ENCODE data around the gene TOR4A.

TOR4A gene

GRCh38 chr9:137269231-137269772 is 8.2 kb upstream of the TOR4A start:
- peak; percentile 84 for FAIRE-seq
- DNase-seq (ENCODE audit: extremely low spot score, insufficient read length, low read depth): no peak

- FAIRE-seq (no peak), DNase-seq (ENCODE audit: extremely low spot score, insufficient read length, low read depth) (no peak)
Observed at GRCh38 chr9:137270929-137271695, 6.4 kb upstream of the TOR4A start.

GRCh38 chr9:137271696-137272076 is 5.8 kb upstream of the TOR4A start:
- no peak for DNase-seq (ENCODE audit: extremely low spot score, insufficient read length, low read depth)
- FAIRE-seq: no peak

- no peak for DNase-seq (ENCODE audit: extremely low spot score, insufficient read length, low read depth)
- FAIRE-seq: no peak
Observed at GRCh38 chr9:137272241-137273094, 5.1 kb upstream of the TOR4A start.

GRCh38 chr9:137273095-137273490 is 4.4 kb upstream of the TOR4A start:
- FAIRE-seq: no peak

GRCh38 chr9:137273611-137274320 is 3.8 kb upstream of the TOR4A start:
- DNase-seq (ENCODE audit: extremely low spot score, insufficient read length, low read depth) (no peak), FAIRE-seq (no peak)

More at GRCh38 chr9:137273095-137273490, 4.4 kb upstream of the TOR4A start:
- no peak for DNase-seq (ENCODE audit: extremely low spot score, insufficient read length, low read depth)

- DNase-seq (ENCODE audit: extremely low spot score, insufficient read length, low read depth): no peak
- FAIRE-seq: no peak
Observed at GRCh38 chr9:137275203-137275587, 2.3 kb upstream of the TOR4A start.

DNA sequence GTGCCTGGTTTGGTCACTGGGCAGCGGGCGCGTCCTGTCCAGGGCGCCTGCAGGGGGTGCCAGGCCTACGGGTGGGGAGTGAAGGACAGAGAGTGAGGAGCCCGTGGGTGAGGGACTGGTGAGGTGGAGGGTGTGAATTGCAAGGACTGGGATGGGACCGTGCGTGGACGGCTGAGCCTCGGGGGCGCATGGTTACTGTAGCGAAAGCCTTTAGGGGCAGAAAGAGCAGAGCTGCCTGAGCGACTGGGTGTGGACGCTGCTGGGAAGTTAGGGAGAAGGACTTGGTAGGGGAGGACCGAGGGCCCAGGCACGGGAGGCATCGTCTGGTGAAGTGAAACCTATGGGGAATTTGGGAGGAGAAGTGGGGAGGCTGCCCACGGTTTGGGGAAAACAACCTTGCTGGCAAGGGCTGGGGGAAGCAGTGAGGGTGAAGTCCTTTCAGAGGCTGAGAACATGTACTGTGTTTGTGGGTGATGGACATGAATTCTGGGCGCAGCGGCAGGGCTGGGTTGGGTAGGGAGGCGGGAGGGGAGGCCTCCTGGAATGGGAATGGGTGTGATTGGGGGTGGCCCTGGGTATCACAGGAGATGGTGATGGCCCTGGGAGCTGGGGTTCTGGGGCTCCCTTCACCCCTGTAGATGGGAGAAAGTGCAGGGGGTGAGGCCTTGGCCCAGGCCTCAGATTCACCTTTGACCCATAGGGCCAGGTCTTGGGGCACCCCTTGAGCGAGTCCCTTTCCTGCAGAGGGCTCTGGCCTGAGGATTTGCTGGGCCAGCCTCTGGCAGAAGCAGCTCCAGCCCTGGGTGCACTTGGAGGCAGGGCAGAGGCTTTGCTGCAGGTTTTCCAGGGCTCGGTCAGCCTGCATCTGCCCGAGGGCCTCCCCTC is 1.7 kb upstream of the TOR4A start:
- FAIRE-seq: no peak

GRCh38 chr9:137276473-137277328 is 825 bp upstream of the TOR4A start:
- no peak for FAIRE-seq
- DNase-seq (ENCODE audit: extremely low spot score, insufficient read length, low read depth): no peak

More for the DNA sequence above, 1.7 kb upstream of the TOR4A start:
- DNase-seq (ENCODE audit: extremely low spot score, insufficient read length, low read depth): no peak

GRCh38 chr9:137278061-137278701 is 655 bp downstream of the TOR4A start:
- peak; percentile 31 for FAIRE-seq
- DNase-seq (ENCODE audit: extremely low spot score, insufficient read length, low read depth): no peak

- DNase-seq (ENCODE audit: extremely low spot score, insufficient read length, low read depth) (no peak), FAIRE-seq (no peak)
Observed at GRCh38 chr9:137278721-137279711, 1.5 kb downstream of the TOR4A start.

DNA sequence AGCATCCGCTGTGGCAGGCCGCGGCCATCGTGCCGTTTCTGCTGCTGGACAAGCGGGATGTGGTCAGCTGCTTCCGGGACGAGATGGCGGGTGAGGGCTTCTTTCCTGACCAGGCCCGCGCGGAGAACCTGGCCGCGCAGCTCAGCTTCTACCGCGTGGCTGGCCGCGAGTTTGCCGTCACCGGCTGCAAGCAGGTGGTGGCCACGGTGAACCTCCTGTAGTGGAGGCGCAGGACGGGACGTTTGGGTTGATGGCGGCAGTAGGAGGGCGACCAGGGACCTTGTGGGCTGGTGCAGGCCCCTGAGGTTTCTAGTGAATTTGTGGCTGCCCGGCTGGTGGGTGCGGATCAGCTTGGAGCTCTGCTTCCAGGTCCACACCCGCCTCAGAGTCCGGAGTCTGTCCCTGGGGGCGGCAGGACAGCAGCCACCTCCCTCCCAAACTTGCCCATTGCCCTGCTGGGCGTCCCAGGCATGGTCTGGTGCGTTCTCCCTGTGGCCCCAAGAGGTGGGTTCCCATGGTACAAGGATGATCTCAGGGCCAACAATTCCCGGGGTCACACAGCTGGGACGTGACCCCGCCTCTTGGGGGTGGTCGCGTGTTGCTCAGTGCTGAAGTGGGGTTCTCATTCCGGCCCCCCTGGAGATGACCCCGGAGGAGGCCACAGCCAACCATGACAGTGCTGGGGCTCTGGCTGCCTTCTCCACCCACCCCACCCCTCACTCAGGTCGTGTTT is 2.4 kb downstream of the TOR4A start:
- no peak for DNase-seq (ENCODE audit: extremely low spot score, insufficient read length, low read depth)
- no peak for FAIRE-seq

GRCh38 chr9:137280474-137281344 is 3.2 kb downstream of the TOR4A start:
- DNase-seq (ENCODE audit: extremely low spot score, insufficient read length, low read depth): no peak
- FAIRE-seq: peak; percentile 38

- no peak for FAIRE-seq
- DNase-seq (ENCODE audit: extremely low spot score, insufficient read length, low read depth): no peak
Observed at GRCh38 chr9:137281345-137282116, 4.0 kb downstream of the TOR4A start.

DNA sequence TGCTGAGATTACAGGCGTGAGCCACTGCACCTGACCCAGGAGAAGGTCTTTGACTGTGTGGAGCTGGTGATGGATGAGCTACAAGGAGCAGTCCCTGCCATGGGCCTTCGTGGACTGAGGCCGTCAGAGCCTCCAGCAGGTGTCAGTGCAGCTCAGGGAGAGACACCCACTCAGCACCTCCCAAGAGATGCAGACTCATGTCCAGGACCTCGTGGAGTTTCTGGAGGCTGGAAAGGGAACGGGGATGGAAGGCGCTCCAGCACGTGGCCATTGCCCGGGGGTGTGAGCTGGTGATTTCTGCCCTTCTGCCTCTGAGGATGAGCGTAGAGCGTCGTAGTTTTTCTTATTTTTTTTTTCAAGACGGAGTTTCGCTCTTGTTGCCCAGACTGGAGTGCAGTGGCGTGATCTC is 9.5 kb downstream of the TOR4A start:
- no peak for DNase-seq (ENCODE audit: extremely low spot score, insufficient read length, low read depth)
- peak; percentile 41 for FAIRE-seq

Data from GM18507 (cell line).